ENCODE results near the gene GATM. TPM values are rescaled to one million over a fixed set of nuclear protein-coding genes. Genes with fewer than 3 reads are reported as not detected.
"Not testable (repeated sequence)": the region's sequence is repeated elsewhere in the genome, so short reads cannot be mapped to it uniquely, and the experiment has no call there.

Gene GATM
- total RNA-seq, 1 donor from 2014 or later, result 1.3 TPM

DNA sequence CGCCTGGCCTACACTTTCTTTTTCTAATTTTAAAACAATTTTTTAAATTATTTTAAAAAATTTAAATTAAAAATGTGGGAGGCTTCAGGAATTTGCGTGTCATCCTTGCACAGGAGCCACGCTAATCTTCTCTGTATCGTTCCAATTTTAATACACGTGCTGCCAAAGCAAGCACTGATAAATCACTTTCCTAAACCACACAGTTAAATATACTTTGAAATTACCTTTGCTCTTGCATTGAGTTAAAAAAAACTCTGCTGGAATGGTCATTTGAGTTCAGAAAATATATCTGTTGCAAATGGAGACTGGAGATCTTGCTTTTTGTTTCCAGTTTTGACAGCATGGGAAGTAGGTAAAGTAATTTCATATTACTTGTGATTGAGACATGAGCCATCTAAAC is 23.6 kb downstream of the GATM start:
- DNase-seq (ENCODE audit: low read depth), result no peak

DNA sequence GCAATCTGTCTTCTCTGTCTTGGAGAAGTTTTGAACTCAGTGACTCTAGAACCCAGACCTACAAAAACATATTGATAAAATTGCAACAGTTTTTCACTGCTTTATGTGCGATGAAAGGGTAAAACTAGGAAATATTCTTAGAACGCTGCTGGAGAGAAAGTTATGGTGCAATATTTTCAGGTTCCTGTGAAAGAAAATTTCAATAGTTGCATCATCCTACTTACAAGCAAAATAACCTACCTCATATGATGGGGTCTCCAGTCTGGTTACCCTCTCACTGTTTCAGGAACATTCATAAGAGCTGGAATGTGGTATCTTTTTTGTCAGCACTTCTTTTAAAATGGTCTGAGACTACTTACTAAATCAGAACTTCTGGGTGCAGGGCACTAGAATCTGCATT is 27.1 kb downstream of the GATM start:
- no peak for DNase-seq (ENCODE audit: low read depth)

DNA sequence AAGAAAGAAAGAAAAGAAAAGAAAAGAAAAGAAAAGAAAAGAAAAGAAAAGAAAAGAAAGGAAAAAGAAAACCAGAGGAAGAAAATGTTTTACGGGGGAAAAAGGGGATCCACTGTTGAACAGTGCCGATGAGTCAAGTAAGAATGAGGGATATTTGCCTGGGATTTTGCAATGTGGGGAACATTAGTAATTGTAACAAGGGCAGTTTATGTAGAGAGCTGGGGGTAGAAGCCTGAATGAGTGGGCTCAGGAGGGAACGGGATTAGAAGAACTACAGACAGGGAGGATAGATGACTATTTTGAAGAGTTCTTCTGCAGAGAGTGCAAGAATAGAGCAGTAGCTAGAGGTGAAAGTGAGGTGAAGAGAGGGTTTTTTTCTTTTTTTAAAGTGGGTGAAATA is 28.7 kb downstream of the GATM start:
- DNase-seq (ENCODE audit: low read depth), result no peak

DNA sequence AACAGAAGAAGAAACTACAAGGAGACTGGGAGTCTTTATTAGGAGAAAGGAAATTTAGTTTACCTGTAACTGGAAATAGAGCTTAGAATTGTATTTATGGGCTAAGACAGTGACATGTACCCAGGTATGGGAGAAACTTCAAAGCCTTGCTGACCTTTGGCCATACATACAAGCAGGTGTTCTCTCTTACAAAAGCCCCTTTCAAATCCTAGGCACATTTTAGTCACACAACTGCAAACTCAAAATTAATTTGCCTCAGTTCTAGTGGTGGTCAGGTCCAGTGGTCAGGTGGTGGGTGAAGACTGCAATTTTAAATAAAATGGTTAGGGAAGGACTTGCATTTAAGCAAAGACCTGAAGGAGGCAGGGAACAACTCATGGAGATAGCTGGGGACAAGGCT is 30.4 kb downstream of the GATM start:
- DNase-seq (ENCODE audit: low read depth), result no peak

- no peak for DNase-seq (ENCODE audit: low read depth)
Observed at GRCh38 chr15:45347033-45347432, 31.3 kb downstream of the GATM start.

DNA sequence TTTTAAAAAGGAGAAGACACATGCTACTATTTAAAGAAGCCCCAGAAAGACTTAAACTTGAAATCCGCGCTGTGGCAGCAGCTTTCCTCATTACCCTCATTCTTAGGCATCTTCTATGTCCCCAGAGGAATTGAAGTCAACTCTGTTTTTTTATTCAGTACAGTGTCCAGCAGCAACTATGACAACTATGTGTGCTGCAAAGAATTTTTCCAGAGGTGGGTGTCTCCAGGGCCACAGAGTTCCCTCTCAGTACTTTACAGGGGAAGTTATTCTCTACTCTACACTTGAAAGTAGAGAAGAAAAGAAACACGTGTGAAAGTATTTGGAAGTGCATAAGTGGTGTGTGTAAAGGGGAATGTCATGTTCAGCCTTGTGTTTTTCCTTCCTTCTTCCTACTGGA is 32.0 kb downstream of the GATM start:
- DNase-seq (ENCODE audit: low read depth), result no peak

- no peak for DNase-seq (ENCODE audit: low read depth)
Observed at GRCh38 chr15:45343258-45343860, 35.0 kb downstream of the GATM start.

- DNase-seq (ENCODE audit: low read depth), result no peak
Observed at GRCh38 chr15:45341790-45342189, 36.6 kb downstream of the GATM start.

DNA sequence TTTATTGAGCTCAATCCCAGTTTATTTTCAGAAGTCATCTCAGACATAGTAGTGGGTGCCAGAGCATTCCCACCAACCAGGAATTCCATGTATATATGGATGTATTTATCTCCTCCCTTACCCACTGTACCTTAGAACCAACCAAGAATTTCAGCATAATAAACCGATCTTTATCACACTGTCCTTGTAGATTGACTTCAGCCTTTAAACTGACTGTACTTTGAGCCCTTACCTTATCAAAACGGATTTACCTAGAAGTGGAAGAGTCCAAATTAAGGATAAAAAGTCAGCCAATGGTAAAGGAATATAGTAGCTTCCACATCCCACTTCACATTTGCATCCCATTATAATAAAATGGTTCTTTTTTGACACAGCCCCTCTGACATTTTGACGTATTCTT is 37.9 kb downstream of the GATM start:
- DNase-seq (ENCODE audit: low read depth), result no peak

- DNase-seq (ENCODE audit: low read depth), result no peak
Observed at GRCh38 chr15:45338417-45338816, 39.9 kb downstream of the GATM start.

DNA sequence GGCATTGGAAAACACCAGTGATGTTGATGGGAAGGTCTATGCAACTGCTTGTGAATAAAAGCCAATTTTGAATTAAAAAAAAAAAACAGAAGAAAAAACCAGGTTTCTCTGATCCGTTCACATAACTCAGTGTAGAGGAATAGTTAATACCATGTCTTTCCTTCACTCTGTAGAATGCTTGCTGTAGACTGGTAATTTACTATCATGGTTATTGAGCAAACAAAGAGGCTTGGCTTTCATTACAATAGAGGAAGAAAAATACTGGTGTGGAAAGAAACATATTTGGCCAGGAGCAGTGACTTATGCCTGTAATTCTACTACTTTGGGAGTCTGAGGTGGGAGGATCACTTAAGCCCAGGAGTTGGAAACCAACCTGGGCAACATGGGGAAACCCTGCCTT is 41.1 kb downstream of the GATM start:
- DNase-seq (ENCODE audit: low read depth), result no peak

DNA sequence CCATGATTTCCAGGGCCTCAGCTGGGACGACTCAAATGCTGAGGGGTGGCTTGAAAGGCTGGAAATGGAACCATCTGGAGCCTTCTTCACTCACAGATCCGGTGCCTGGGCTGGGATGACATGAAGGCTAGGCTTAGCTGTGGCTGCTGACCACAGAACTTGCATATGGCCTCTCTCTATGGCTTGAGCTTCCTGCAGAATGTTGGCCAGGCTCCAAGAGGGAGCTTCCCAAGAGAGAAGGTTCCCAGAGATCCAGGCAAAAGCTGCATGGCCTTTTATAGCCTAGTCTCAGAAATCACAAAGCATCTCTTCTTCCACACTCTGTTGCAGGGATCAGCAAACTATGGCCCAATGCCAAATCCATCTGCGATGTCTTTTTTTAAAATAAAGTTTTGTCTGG is 44.8 kb downstream of the GATM start:
- peak; percentile 18 for DNase-seq (ENCODE audit: low read depth)

GRCh38 chr15:45332694-45333093 is 45.6 kb downstream of the GATM start:
- DNase-seq (ENCODE audit: low read depth), result no peak

GRCh38 chr15:45331972-45332371 is 46.4 kb downstream of the GATM start:
- DNase-seq (ENCODE audit: low read depth), result no peak

GRCh38 chr15:45328663-45329062 is 49.7 kb downstream of the GATM start:
- DNase-seq (ENCODE audit: low read depth), result no peak

GRCh38 chr15:45326741-45327140 is 51.6 kb downstream of the GATM start:
- no peak for DNase-seq (ENCODE audit: low read depth)

DNA sequence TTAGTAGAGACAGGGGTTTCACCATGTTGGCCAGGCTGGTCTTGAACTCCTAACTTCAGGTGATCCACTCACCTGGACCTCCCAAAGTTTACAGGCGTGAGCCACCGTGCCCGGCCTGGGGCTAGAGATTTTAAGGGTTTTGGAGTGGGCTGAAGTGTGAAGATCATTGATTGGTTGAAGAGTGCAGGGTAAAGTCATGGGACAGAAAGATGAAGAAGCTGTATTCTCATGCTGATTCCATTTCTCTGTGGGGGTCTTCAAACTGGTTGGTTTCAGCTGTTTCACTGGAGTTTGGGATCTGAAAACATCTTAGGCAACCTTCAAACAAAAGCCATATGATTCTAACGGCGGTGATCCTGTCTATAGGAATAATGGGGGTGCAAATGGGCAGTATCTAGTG is 52.1 kb downstream of the GATM start:
- no peak for DNase-seq (ENCODE audit: low read depth)

GRCh38 chr15:45320581-45321205 is 57.7 kb downstream of the GATM start:
- DNase-seq (ENCODE audit: low read depth), result peak; percentile 31

DNA sequence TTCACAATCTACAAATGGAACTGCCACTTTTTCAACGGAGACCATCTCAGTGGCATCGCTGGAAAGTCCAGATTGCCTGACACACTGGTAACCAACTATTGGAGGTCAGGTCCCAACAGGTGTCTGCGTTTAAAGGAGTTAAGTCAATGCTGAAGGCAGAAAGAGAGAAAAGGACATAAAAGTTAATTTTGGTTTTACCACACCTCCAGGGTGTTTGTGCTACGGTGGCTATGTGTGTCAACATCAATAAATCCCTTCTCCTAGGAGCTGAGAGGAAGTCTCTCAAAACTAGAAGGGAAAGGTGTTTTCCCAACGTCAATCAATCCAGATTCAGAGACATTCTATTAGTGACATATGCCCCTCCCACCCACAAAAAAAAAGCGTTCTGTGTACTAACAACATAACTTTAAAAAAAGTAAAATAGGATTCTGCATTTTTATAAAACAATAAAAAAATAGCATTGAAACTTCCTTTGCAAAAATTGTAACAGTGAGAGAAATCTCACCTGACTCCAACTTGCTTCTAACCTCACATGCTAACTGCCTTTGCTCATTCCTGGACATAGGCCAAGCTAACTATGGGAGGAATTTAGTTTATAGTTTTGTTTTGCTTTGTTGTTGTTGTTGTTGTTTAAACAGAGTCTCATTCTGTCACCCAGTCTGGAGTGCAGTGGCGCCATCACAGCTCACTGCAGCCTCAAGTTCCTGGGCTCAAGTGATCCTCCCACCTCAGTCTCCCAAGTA is 58.7 kb downstream of the GATM start:
- DNase-seq (ENCODE audit: low read depth), result no peak

DNA sequence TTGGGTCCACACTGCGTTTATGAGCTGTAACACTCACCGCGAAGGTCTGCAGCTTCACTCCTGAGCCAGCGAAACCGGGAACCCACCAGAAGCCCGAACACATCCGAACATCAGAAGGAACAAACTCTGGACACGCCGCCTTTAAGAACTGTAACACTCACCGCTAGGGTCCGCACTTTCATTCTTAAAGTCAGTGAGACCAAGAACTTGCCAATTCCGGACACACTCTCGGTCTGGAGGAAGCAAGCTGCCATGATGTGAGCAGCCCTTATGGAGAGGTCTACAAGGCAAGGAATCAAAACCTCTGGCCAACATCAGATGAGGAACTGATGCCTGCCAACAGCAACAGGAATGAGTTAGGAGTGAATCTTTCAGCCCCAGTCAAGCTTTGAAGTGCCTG is 63.4 kb downstream of the GATM start:
- peak; percentile 28 for DNase-seq (ENCODE audit: low read depth)

GRCh38 chr15:45314117-45314516 is 64.2 kb downstream of the GATM start:
- not testable (repeated sequence) for DNase-seq (ENCODE audit: low read depth)

All from renal cortical epithelial cell (primary cell).